ENCODE results near the gene CDKN1A. TPM values are rescaled to one million over a fixed set of nuclear protein-coding genes. Genes with fewer than 3 reads are reported as not detected.

CDKN1A gene
- total and polyA plus RNA-seq, 8 donors, result 4.7 to 240 (median 6.8) TPM

DNA sequence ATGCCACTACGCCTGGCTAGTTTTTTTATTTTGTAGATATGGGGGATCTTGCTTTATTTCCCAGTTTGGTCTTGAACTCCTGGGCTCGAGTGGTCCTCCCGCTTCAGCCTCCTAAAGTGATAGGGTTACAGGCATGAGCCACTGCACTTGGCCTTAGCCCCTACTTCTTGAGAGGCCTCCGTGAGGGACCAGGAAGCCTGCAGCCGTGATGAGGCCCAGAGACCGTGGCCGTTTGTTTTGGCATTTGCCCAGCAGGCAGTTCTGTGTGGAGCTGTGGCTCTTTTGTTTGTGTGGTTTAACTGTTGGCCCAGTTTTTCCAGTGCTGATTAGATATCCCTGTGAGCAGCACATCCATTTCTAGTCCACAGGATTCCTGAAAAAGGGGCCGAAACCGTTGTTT lies 44.6 kb upstream of the CDKN1A start:
- DNase-seq (peak in 2 of 4 donors; percentile 64 to 67), ATAC-seq (peak; percentile 71)
- no peaks in the 10 kb centered on the region for H3K9me3 ChIP-seq
- no peak for TF ChIP-seq CTCF (IDR thresholded peaks at IDR 0.05)
- no peaks in the 10 kb centered on the region for H3K27me3 ChIP-seq
- peaks cover 5 to 8% of the 10 kb centered on the region in 2 donors for H3K4me1 ChIP-seq
- intact Hi-C loops (cut with DNase I), result no loop called here
- H3K27ac ChIP-seq, result no peak overlapping the region
- no peaks in the 10 kb centered on the region for H3K36me3 ChIP-seq
- H3K4me3 ChIP-seq, result no peak overlapping the region

GRCh38 chr6:36634317-36635108 lies 44.0 kb upstream of the CDKN1A start:
- no peak overlapping the region for H3K27ac ChIP-seq

DNA sequence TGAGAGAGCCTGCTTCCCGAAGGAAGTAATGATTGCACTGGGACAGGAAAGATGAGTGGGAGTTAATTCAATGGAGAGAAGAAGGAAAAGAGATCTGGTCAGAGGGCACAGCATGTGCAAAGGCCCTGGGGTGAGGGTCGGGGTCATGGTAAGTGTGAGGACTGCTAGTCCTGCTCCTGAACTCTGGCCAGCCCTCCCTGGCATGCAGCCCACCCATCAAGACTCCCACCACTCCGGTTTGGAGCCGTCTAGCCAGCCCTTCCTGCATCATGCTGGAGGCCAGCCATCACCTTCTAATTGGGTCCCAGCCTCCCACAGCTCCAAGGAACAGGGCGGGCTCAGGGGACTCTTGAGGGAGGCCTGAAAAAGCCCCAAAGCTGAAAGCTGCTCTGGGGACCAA lies 42.2 kb upstream of the CDKN1A start:
- Histone ChIP-seq H3K4me3 (no peak overlapping the region), H3K36me3 (no peaks in the 10 kb centered on the region), H3K4me1 (peaks cover 0 to 5% of the 10 kb centered on the region in 2 donors), H3K27me3 (no peaks in the 10 kb centered on the region), H3K27ac (no peak overlapping the region), H3K9me3 (no peaks in the 10 kb centered on the region)
- no peak for DNase-seq
- TF ChIP-seq CTCF (IDR thresholded peaks at IDR 0.05), result no peak
- intact Hi-C loops (cut with DNase I), result no loop called here
- ATAC-seq, result no peak

More at GRCh38 chr6:36634317-36635108, 44.0 kb upstream of the CDKN1A start:
- no peak overlapping the region for H3K4me3 ChIP-seq
- intact Hi-C loops (cut with DNase I), result no loop called here
- TF ChIP-seq CTCF (IDR thresholded peaks at IDR 0.05), result no peak
- H3K27me3 ChIP-seq, result no peaks in the 10 kb centered on the region
- no peaks in the 10 kb centered on the region for H3K36me3 ChIP-seq
- no peak for ATAC-seq
- H3K9me3 ChIP-seq, result no peaks in the 10 kb centered on the region
- H3K4me1 ChIP-seq, result peaks cover 2 to 5% of the 10 kb centered on the region in 2 donors
- no peak for DNase-seq

GRCh38 chr6:36636687-36637418 lies 41.7 kb upstream of the CDKN1A start:
- intact Hi-C loops (cut with DNase I), result no loop called here
- no peaks in the 10 kb centered on the region for H3K9me3 ChIP-seq
- no peak for ATAC-seq
- H3K4me1 ChIP-seq, result peaks cover 0 to 5% of the 10 kb centered on the region in 2 donors
- no peaks in the 10 kb centered on the region for H3K27me3 ChIP-seq
- no peak overlapping the region for H3K4me3 ChIP-seq
- H3K27ac ChIP-seq, result no peak overlapping the region
- DNase-seq, result no peak
- TF ChIP-seq CTCF (IDR thresholded peaks at IDR 0.05), result no peak
- H3K36me3 ChIP-seq, result no peaks in the 10 kb centered on the region

GRCh38 chr6:36638579-36638978 lies 39.9 kb upstream of the CDKN1A start:
- Histone ChIP-seq H3K36me3 (no peaks in the 10 kb centered on the region), H3K27ac (no peak overlapping the region), H3K27me3 (no peaks in the 10 kb centered on the region), H3K9me3 (no peaks in the 10 kb centered on the region), H3K4me1 (peaks cover 5% of the 10 kb centered on the region in 2 donors), H3K4me3 (no peak overlapping the region)
- ATAC-seq (no peak), DNase-seq (no peak)
- intact Hi-C loops (cut with DNase I), result no loop called here
- TF ChIP-seq CTCF (IDR thresholded peaks at IDR 0.05), result no peak
